ENCODE data around the gene CASP6.

GRCh38 chr4:109658871-109659410 is 44.3 kb downstream of the CASP6 start:
- TF ChIP-seq, protein P1, sequence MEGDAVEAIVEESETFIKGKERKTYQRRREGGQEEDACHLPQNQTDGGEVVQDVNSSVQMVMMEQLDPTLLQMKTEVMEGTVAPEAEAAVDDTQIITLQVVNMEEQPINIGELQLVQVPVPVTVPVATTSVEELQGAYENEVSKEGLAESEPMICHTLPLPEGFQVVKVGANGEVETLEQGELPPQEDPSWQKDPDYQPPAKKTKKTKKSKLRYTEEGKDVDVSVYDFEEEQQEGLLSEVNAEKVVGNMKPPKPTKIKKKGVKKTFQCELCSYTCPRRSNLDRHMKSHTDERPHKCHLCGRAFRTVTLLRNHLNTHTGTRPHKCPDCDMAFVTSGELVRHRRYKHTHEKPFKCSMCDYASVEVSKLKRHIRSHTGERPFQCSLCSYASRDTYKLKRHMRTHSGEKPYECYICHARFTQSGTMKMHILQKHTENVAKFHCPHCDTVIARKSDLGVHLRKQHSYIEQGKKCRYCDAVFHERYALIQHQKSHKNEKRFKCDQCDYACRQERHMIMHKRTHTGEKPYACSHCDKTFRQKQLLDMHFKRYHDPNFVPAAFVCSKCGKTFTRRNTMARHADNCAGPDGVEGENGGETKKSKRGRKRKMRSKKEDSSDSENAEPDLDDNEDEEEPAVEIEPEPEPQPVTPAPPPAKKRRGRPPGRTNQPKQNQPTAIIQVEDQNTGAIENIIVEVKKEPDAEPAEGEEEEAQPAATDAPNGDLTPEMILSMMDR (conservative IDR thresholded peaks at IDR 0.05), result no peak
- no peak for TF ChIP-seq EZH2 (IDR thresholded peaks at IDR 0.05; ENCODE audit: low read depth)
